ENCODE measurements around the gene CACFD1. TPM values are rescaled to one million over a fixed set of nuclear protein-coding genes. Genes with fewer than 3 reads are reported as not detected.
A peak's percentile ranks its signal among the peaks of the same experiment; 100 is the strongest.

CACFD1 gene
- total and polyA plus RNA-seq, 2 of the 13 experiments (the other 11 are each of a cell fraction or from before 2014, with no cell fraction given): 13.8 to 14.6 TPM

DNA sequence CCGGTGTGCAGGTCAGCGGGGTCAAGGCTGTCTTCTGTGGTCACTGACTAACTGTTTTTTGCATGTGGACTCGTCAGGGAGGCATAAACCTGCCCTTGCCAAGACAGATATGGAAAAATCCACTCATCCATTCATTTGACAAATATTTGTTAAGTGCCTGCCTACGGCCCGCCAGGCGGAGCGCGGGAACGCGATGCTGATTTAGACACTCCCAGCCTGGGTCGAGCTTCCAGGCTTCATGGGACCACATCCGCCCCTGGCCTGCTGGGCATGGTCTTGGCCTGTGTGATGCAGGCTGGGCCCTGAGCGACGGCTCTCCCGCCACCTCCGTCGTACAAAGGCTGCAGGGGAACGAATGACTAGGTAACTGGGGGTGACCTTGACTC, 46.9 kb downstream of the CACFD1 start (continued):
- TF ChIP-seq ZNF10 (CRISPR knock-in tag; IDR thresholded peaks at IDR 0.05; ENCODE audit: borderline replicate concordance, low read depth) (no peak), THAP11 (CRISPR knock-in tag; IDR thresholded peaks at IDR 0.05) (peak; percentile 47), STAT5B (CRISPR knock-in tag; IDR thresholded peaks at IDR 0.05) (no peak), GFI1 (CRISPR knock-in tag; IDR thresholded peaks at IDR 0.05; ENCODE audit: borderline replicate concordance) (0 out of 2 replicates have a peak, but pooled peaks have one; percentile 46), SSRP1 (CRISPR knock-in tag; IDR thresholded peaks at IDR 0.05) (no peak), ARNT (IDR thresholded peaks at IDR 0.05) (no peak), RARG (CRISPR knock-in tag; IDR thresholded peaks at IDR 0.05; ENCODE audit: low read depth) (no peak), NR2F2 (IDR thresholded peaks at IDR 0.05; ENCODE audit: borderline replicate concordance, low read depth) (peak; percentile 90), ZBTB7A (CRISPR knock-in tag; IDR thresholded peaks at IDR 0.05) (no peak), ZNF615 (CRISPR knock-in tag; IDR thresholded peaks at IDR 0.05; ENCODE audit: borderline replicate concordance) (no peak), NFE2 (CRISPR knock-in tag; IDR thresholded peaks at IDR 0.05) (no peak), ZNF441 (CRISPR knock-in tag; IDR thresholded peaks at IDR 0.05; ENCODE audit: borderline replicate concordance) (peak; percentile 83), ZNF431 (CRISPR knock-in tag; IDR thresholded peaks at IDR 0.05; ENCODE audit: borderline replicate concordance, low read depth) (no peak), DR1 (CRISPR knock-in tag; IDR thresholded peaks at IDR 0.05) (peak; percentile 65), PTBP1 (IDR thresholded peaks at IDR 0.05; ENCODE audit: low read depth, low read length, poor library complexity, severe bottlenecking) (no peak), ZNF816 (CRISPR knock-in tag; IDR thresholded peaks at IDR 0.05; ENCODE audit: borderline replicate concordance) (0 out of 2 replicates have a peak, but pooled peaks have one; percentile 22), NFKB2 (CRISPR knock-in tag; IDR thresholded peaks at IDR 0.05; ENCODE audit: borderline replicate concordance) (peak; percentile 91), DMAP1 (CRISPR knock-in tag; IDR thresholded peaks at IDR 0.05) (peak; percentile 80), AGO1 (IDR thresholded peaks at IDR 0.05; ENCODE audit: low read depth, low read length, poor library complexity, severe bottlenecking) (no peak)
- TF ChIP-seq, protein P1, sequence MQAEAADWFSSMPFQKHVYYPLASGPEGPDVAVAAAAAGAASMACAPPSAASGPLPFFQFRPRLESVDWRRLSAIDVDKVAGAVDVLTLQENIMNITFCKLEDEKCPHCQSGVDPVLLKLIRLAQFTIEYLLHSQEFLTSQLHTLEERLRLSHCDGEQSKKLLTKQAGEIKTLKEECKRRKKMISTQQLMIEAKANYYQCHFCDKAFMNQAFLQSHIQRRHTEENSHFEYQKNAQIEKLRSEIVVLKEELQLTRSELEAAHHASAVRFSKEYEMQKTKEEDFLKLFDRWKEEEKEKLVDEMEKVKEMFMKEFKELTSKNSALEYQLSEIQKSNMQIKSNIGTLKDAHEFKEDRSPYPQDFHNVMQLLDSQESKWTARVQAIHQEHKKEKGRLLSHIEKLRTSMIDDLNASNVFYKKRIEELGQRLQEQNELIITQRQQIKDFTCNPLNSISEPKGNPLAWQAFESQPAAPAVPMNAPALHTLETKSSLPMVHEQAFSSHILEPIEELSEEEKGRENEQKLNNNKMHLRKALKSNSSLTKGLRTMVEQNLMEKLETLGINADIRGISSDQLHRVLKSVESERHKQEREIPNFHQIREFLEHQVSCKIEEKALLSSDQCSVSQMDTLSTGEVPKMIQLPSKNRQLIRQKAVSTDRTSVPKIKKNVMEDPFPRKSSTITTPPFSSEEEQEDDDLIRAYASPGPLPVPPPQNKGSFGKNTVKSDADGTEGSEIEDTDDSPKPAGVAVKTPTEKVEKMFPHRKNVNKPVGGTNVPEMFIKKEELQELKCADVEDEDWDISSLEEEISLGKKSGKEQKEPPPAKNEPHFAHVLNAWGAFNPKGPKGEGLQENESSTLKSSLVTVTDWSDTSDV (CRISPR knock-in tag; IDR thresholded peaks at IDR 0.05): no peak
- TF ChIP-seq, protein P2, sequence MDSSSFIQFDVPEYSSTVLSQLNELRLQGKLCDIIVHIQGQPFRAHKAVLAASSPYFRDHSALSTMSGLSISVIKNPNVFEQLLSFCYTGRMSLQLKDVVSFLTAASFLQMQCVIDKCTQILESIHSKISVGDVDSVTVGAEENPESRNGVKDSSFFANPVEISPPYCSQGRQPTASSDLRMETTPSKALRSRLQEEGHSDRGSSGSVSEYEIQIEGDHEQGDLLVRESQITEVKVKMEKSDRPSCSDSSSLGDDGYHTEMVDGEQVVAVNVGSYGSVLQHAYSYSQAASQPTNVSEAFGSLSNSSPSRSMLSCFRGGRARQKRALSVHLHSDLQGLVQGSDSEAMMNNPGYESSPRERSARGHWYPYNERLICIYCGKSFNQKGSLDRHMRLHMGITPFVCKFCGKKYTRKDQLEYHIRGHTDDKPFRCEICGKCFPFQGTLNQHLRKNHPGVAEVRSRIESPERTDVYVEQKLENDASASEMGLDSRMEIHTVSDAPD (CRISPR knock-in tag; IDR thresholded peaks at IDR 0.05): peak; percentile 80; the same call in 1 of the 2 replicates
- TF ChIP-seq, protein P3, sequence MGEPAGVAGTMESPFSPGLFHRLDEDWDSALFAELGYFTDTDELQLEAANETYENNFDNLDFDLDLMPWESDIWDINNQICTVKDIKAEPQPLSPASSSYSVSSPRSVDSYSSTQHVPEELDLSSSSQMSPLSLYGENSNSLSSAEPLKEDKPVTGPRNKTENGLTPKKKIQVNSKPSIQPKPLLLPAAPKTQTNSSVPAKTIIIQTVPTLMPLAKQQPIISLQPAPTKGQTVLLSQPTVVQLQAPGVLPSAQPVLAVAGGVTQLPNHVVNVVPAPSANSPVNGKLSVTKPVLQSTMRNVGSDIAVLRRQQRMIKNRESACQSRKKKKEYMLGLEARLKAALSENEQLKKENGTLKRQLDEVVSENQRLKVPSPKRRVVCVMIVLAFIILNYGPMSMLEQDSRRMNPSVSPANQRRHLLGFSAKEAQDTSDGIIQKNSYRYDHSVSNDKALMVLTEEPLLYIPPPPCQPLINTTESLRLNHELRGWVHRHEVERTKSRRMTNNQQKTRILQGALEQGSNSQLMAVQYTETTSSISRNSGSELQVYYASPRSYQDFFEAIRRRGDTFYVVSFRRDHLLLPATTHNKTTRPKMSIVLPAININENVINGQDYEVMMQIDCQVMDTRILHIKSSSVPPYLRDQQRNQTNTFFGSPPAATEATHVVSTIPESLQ (CRISPR knock-in tag; conservative IDR thresholded peaks at IDR 0.05): no peak
- TF ChIP-seq, protein P4, sequence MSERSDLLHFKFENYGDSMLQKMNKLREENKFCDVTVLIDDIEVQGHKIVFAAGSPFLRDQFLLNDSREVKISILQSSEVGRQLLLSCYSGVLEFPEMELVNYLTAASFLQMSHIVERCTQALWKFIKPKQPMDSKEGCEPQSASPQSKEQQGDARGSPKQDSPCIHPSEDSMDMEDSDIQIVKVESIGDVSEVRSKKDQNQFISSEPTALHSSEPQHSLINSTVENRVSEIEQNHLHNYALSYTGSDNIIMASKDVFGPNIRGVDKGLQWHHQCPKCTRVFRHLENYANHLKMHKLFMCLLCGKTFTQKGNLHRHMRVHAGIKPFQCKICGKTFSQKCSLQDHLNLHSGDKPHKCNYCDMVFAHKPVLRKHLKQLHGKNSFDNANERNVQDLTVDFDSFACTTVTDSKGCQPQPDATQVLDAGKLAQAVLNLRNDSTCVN (CRISPR knock-in tag; IDR thresholded peaks at IDR 0.05; ENCODE audit: borderline replicate concordance): peak; percentile 62; the same call in 1 of the 2 replicates
- TF ChIP-seq, protein P5, sequence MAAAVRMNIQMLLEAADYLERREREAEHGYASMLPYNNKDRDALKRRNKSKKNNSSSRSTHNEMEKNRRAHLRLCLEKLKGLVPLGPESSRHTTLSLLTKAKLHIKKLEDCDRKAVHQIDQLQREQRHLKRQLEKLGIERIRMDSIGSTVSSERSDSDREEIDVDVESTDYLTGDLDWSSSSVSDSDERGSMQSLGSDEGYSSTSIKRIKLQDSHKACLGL (CRISPR knock-in tag; IDR thresholded peaks at IDR 0.05): no peak

Data from HepG2 (cell line).